ENCODE measurements around the gene MSL3B.
"Not testable (repeated sequence)": the region's sequence is repeated elsewhere in the genome, so short reads cannot be mapped to it uniquely, and the experiment has no call there.

The MSL3B gene

DNA sequence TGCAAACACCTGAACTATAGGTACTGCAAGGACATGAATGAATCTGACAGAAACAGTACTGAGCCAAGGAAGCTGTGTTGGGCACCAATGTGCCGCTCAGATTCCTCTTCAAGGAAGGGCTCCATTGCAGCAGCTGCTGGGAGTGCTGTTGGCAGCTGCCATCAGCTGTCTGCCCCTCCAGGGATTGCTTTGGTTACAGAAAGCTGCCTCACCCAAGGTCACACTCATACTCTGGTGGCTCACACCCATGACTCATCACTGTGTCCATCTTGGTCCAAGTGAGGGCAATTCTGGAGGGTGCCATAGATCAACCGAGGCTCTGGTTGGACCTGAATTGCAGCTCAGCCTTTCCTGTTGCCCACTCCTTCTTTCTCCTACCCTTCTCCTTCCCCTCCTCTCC is 24.6 kb upstream of the MSL3B start:
- H3K4me2 ChIP-seq (ENCODE audit: low read length) = no peak overlapping the region
- H4K20me1 ChIP-seq (ENCODE audit: insufficient read depth, low read length) = no peaks in the 10 kb centered on the region
- no peaks in the 10 kb centered on the region for H3K36me3 ChIP-seq (replicated peaks; ENCODE audit: low read depth, low read length)
- no peaks in the 10 kb centered on the region for H3K9me3 ChIP-seq (ENCODE audit: insufficient read depth, low read length)
- H3K9ac ChIP-seq (ENCODE audit: low read length) = no peak overlapping the region
- H3K79me2 ChIP-seq (ENCODE audit: low read length) = no peaks in the 10 kb centered on the region
- no peaks in the 10 kb centered on the region for H3K4me1 ChIP-seq (ENCODE audit: low read length)
- H3K27me3 ChIP-seq (ENCODE audit: low read depth, low read length) = 0 out of 2 replicates have a peak, but pooled peaks cover 3% of the 10 kb centered on the region
- no peak overlapping the region for H3K27ac ChIP-seq (ENCODE audit: low read length)
- H2AFZ ChIP-seq (ENCODE audit: low read depth, low read length) = no peak overlapping the region
- no peak for TF ChIP-seq EZH2phosphoT487 (IDR thresholded peaks at IDR 0.05; ENCODE audit: low read depth)
- no peak for TF ChIP-seq CTCF (IDR thresholded peaks at IDR 0.05; ENCODE audit: low read depth, low read length)
- no peak overlapping the region for H3K4me3 ChIP-seq (ENCODE audit: low read length)

GRCh38 chr2:233882353-233882752 is 14.2 kb upstream of the MSL3B start:
- Histone ChIP-seq H3K4me2 (ENCODE audit: low read length) (no peak overlapping the region), H3K79me2 (ENCODE audit: low read length) (no peaks in the 10 kb centered on the region), H3K27ac (ENCODE audit: low read length) (no peak overlapping the region), H3K27me3 (ENCODE audit: low read depth, low read length) (no peaks in the 10 kb centered on the region), H4K20me1 (ENCODE audit: insufficient read depth, low read length) (no peaks in the 10 kb centered on the region), H3K36me3 (replicated peaks; ENCODE audit: low read depth, low read length) (no peaks in the 10 kb centered on the region), H3K4me1 (ENCODE audit: low read length) (no peaks in the 10 kb centered on the region), H3K4me3 (ENCODE audit: low read length) (no peak overlapping the region), H2AFZ (ENCODE audit: low read depth, low read length) (no peak overlapping the region), H3K9ac (ENCODE audit: low read length) (no peak overlapping the region), H3K9me3 (ENCODE audit: insufficient read depth, low read length) (no peaks in the 10 kb centered on the region)
- TF ChIP-seq EZH2phosphoT487 (IDR thresholded peaks at IDR 0.05; ENCODE audit: low read depth) = no peak

GRCh38 chr2:233872125-233872524 is 3.9 kb upstream of the MSL3B start:
- H3K9me3 ChIP-seq (ENCODE audit: insufficient read depth, low read length); H3K4me1 ChIP-seq (ENCODE audit: low read length); H3K9ac ChIP-seq (ENCODE audit: low read length); H3K27me3 ChIP-seq (ENCODE audit: low read depth, low read length); H3K4me3 ChIP-seq (ENCODE audit: low read length); H3K27ac ChIP-seq (ENCODE audit: low read length); H3K79me2 ChIP-seq (ENCODE audit: low read length); H3K36me3 ChIP-seq (replicated peaks; ENCODE audit: low read depth, low read length); H4K20me1 ChIP-seq (ENCODE audit: insufficient read depth, low read length); H2AFZ ChIP-seq (ENCODE audit: low read depth, low read length): not testable (repeated sequence)
- H3K4me2 ChIP-seq (ENCODE audit: low read length) = peak overlapping the region; percentile 5; the same call in 1 of the 2 replicates

DNA sequence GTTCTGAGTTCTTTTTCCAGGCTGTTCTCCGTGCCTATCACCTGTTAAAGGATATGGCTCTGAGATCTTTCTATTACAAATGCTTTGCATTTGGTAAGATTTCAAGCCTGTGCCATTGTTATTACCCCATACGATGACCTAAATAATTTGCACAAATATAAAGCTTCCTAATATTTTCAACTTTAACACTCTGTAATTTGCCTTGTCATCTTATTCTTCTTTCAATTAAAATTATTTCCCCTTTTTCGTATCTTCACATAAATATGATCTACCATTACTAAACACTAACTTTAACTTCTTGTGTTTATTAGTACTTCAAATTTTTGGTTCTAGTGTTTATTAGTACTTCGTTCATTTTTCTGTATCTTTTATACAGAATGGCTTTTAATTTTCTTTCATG is 3.2 kb upstream of the MSL3B start:
- Histone ChIP-seq H3K27me3 (ENCODE audit: low read depth, low read length) (no peaks in the 10 kb centered on the region), H3K4me1 (ENCODE audit: low read length) (peaks cover 6% of the 10 kb centered on the region), H3K9me3 (ENCODE audit: insufficient read depth, low read length) (no peaks in the 10 kb centered on the region; the same call in 1 of the 2 replicates), H4K20me1 (ENCODE audit: insufficient read depth, low read length) (no peaks in the 10 kb centered on the region), H2AFZ (ENCODE audit: low read depth, low read length) (no peak overlapping the region), H3K9ac (ENCODE audit: low read length) (no peak overlapping the region), H3K4me2 (ENCODE audit: low read length) (no peak overlapping the region), H3K36me3 (replicated peaks; ENCODE audit: low read depth, low read length) (peaks cover 3% of the 10 kb centered on the region), H3K4me3 (ENCODE audit: low read length) (no peak overlapping the region), H3K79me2 (ENCODE audit: low read length) (no peaks in the 10 kb centered on the region), H3K27ac (ENCODE audit: low read length) (no peak overlapping the region)
- TF ChIP-seq CTCF (IDR thresholded peaks at IDR 0.05; ENCODE audit: low read depth, low read length) (no peak), EZH2phosphoT487 (IDR thresholded peaks at IDR 0.05; ENCODE audit: low read depth) (no peak)

DNA sequence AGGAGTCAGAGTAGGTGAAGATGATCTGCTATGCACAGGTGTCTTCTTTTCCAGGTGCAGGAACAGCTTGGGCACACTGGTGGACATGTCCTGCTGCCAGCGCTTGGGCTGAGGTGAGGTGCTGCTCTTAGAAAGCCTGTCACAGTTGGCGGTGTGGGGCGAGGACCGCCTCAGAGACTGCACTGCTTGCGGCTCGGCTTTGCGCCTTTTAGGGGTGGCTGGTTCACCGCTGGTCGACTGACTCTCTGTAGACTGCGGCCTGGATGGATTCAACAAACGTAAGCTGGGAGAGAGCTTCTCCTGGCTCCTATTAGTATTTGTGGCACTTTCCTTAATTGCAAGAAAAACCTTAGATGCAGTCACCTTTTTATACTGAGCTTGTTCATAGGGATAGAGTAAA is 1.7 kb downstream of the MSL3B start:
- no peak overlapping the region for H2AFZ ChIP-seq (ENCODE audit: low read depth, low read length)
- H3K4me3 ChIP-seq (ENCODE audit: low read length) = no peak overlapping the region
- H4K20me1 ChIP-seq (ENCODE audit: insufficient read depth, low read length) = no peaks in the 10 kb centered on the region
- H3K36me3 ChIP-seq (replicated peaks; ENCODE audit: low read depth, low read length) = peaks cover 4% of the 10 kb centered on the region
- H3K9ac ChIP-seq (ENCODE audit: low read length) = no peak overlapping the region
- H3K79me2 ChIP-seq (ENCODE audit: low read length) = no peaks in the 10 kb centered on the region
- H3K4me1 ChIP-seq (ENCODE audit: low read length) = no peaks in the 10 kb centered on the region
- no peaks in the 10 kb centered on the region; the same call in 1 of the 2 replicates for H3K9me3 ChIP-seq (ENCODE audit: insufficient read depth, low read length)
- H3K27me3 ChIP-seq (ENCODE audit: low read depth, low read length) = no peaks in the 10 kb centered on the region
- no peak overlapping the region for H3K4me2 ChIP-seq (ENCODE audit: low read length)
- no peak for TF ChIP-seq CTCF (IDR thresholded peaks at IDR 0.05; ENCODE audit: low read depth, low read length)
- no peak for TF ChIP-seq EZH2phosphoT487 (IDR thresholded peaks at IDR 0.05; ENCODE audit: low read depth)
- H3K27ac ChIP-seq (ENCODE audit: low read length) = no peak overlapping the region
